Measurements from ENCODE around the gene DTNB.
"Not testable (repeated sequence)": the region's sequence is repeated elsewhere in the genome, so short reads cannot be mapped to it uniquely, and the experiment has no call there.

DTNB gene

GRCh38 chr2:25419678-25420242 is 253.6 kb downstream of the DTNB start:
- no peak for DNase-seq (ENCODE audit: low read depth in 2 of 2)

GRCh38 chr2:25418944-25419677 is 254.3 kb downstream of the DTNB start:
- no peak for DNase-seq (ENCODE audit: low read depth in 2 of 2)

GRCh38 chr2:25417715-25418369 is 255.5 kb downstream of the DTNB start:
- no peak for DNase-seq (ENCODE audit: low read depth in 2 of 2)

GRCh38 chr2:25416674-25417073 is 256.7 kb downstream of the DTNB start:
- DNase-seq (ENCODE audit: low read depth in 2 of 2), result no peak

DNA sequence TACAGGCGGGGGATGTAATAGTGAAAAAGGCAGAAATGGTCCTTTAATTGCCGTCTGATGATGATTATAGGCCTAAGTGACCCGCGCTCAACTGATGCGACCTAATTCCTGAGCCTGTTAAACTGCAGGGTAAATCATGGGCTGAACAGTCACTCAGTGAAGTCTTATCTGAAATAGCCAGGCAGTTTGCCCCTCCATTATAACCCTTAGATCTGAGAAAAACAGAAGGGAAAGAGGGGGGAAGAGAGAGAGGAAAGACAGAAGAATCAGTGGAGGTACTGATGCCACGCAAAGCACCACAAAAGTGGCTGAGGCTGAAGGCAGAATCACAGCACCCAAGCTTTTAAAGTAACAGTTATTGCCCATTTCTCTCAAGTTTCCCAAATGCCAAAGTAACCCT is 258.6 kb downstream of the DTNB start:
- DNase-seq (ENCODE audit: low read depth in 2 of 2), result no peak

DNA sequence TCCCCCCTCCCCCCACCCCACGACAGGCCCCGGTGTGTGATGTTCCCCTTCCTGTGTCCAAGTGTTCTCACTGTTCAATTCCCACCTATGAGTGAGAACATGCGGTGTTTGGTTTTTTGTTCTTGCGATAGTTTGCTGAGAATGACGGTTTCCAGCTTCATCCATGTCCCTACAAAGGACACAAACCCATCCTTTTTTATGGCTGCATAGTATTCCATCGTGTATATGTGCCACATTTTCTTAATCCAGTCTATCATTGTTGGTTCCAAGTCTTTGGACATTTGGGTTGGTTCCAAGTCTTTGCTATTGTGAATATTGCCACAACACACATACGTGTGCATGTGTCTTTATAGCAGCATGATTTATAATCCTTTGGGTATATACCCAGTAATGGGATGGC is 260.0 kb downstream of the DTNB start:
- not testable (repeated sequence) for DNase-seq (ENCODE audit: low read depth in 2 of 2)

GRCh38 chr2:25411753-25412152 is 261.6 kb downstream of the DTNB start:
- no peak for DNase-seq (ENCODE audit: low read depth in 2 of 2)

DNA sequence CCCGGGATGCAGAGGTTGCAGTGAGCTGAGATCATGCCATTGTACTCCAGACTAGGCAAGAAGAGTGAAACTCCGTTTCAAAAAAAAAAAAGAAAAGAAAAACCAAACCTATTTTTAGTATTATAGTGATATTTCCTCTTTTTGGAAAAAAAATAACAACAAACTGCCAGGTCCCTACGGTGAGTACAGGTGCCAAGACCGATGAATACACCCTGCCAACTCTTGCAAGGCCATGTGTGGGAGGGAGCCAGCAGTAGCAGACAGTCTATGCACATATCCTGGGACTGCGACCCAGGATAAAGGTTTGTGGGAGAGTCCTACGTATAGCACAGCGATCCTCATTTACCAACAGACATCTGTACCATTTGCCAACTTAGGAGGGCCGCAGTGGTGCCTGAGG is 262.1 kb downstream of the DTNB start:
- DNase-seq (ENCODE audit: low read depth in 2 of 2), result no peak

- DNase-seq (ENCODE audit: low read depth in 2 of 2), result no peak
These were observed 263.0 kb downstream of the DTNB start for GRCh38 chr2:25410370-25410769.

DNA sequence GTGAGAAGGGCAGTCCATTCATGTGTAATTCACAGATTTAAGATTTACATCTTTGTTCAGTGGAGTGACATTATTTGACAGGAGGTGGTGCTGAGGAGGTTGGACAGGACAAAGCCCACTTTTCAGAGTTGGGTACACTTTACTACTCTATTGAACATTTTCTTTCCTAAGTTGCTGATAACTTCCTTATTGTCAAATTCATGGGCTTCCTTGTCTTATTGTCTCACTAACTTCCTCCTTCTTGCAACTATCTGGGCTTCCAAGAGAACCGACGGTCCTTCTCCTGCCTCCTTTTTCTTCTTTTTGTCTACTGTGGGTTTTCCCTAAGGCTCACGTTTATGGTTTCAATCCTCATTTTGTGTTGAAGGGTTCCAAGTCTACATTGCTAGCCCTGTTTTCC is 263.9 kb downstream of the DTNB start:
- no peak for DNase-seq (ENCODE audit: low read depth in 2 of 2)

DNA sequence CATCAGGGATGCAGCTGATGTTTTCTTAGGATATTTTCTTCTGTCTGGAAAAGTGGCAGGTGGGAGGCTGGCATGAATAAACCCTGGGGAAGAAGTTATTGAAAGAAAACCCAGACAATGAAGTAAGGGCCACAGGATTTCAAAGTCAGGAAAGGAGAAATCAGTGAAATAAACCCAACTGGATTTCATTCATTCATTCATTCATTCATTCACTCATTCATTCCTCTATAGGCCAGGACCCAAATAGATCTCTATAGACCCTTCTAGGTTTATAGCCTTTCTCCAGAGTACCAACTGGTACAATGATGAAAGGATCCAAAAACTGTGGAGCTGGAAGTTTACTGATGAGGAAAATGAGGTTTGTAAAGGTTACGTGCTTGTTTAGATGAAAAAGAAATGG is 264.3 kb downstream of the DTNB start:
- DNase-seq (ENCODE audit: low read depth in 2 of 2), result no peak

GRCh38 chr2:25405611-25406295 is 267.6 kb downstream of the DTNB start:
- no peak for DNase-seq (ENCODE audit: low read depth in 2 of 2)

DNA sequence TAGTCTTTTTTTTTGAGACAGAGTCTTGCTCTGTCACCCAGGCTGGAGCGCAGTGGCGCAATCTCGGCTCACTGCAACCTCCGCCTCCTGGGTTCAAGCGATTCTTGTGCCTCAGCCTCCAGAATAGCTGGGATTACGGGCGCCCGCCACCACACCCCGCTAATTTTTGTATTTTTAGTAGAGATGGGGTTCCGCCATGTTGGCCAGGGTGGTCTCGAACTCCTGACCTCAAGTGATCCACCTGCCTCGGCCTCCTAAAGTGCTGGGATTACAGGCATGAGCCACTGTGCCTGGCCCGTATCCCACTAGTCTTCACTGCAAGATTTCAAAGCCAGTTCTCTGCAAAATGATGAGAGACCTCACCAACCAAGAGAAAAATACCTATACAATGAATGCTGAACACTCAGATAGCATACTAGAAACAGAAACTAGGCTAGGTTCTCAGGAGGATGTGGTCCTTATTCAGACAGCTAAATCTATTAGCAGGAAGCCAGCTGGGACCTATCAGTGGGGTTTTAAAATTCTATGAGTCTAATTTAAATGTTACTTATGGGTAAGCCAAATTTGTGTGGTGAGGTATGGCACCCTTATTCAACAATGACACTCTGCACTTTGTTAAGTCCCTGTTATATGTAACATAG is 270.1 kb downstream of the DTNB start:
- not testable (repeated sequence) for DNase-seq (ENCODE audit: low read depth in 2 of 2)

GRCh38 chr2:25402477-25402876 is 270.9 kb downstream of the DTNB start:
- no peak for DNase-seq (ENCODE audit: low read depth in 2 of 2)

DNA sequence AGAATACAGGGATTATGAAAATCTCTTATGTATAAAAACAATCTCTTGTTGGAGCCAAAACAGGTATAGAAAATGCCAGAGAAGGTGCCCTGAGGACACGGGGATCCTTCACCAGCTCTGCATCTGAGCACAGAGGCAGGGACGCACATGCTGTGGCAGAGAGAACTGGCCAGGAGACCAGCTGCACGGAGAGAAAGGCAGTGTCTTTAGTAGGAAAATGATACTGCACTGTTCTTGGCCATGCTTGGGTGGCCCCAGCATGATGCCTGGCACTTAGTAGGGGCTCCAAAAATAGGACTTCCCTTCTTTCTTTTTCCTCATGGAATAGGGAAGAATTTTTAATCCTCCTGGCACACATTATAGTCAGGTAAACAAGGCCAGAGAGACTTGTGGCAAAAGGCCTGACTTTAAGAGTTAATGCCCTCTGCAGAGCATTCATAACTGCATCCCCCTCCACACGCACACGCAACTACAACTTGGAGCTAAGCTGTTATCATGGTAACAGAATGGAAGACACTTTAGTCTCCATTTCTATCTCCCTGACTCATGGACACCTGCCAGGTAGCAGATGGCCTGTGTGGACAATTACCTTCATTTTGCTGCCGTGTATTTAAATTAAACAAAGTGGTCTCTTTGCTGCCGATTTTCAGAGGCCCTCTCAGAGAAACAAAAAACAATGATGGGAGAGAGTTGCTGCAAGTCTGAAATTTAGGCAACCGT is 271.9 kb downstream of the DTNB start:
- no peak for DNase-seq (ENCODE audit: low read depth in 2 of 2)

DNA sequence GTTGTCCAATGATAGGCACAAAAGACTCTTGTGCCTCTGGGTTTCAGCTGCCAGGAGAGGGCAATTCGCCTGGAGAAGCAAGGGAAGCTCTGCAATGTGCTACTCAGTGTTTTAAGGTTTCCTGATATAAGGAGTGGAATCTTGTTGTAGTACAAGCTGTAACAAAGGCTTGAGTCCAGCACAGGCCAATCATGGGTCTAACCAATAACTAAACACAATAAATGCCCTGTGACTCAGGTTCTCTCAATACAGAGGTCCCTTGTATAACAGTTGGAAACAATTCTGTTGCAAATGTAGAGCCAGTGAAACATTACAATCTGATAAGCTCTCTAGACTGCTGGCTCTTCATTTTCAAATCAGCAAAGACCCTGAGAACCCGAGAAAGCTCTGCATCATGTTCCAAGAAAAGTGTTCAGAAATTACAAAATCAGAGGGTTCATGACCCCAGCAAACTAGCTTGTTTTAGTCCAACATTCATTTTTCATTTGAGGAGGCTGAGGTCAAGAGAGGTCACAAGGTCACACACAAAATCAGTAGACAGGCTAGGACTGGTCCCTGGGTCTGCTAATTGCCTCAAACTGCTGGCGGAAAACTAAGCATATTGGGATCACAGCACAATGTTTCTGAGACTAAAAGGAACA is 272.7 kb downstream of the DTNB start:
- DNase-seq (ENCODE audit: low read depth in 2 of 2), result no peak

- no peak for DNase-seq (ENCODE audit: low read depth in 2 of 2)
These were observed 273.2 kb downstream of the DTNB start for GRCh38 chr2:25400169-25400568.

DNA sequence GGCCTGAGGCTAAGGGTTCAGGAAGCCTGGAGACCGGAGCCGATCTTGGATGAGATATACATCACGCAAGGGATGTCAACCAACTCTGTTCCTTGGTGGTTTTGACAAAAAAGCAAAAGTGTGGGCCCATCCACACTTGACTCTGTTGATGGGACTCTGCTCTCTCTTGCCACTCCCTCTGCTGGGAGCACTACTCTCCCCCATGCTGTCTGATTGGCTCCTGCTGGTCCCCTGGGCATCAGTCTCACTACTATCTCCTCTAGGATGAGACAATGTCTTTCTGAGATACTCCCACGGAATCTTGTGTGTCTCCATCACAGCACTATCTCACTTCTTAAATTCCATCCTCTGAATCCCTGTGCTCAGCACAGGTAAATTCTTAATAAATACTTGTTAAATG is 274.8 kb downstream of the DTNB start:
- no peak for DNase-seq (ENCODE audit: low read depth in 2 of 2)

DNA sequence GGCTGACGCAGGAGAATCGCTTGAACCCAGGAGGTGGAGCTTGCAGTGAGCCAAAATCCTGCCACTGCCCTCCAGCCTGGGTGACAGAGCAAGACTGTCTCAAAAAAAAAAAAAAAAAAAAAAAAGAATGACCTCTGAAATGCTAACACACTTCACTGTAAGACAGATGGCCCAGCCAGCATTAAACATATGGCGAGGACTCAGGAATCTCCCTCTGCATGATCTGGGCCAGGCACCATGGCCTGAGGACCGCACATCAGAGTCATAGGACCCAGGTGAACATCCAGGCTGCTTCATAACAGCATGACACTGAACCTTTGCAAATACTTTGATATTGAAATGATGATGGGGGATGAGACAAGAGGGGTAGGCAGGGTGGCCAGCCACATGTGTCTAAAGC is 275.6 kb downstream of the DTNB start:
- DNase-seq (ENCODE audit: low read depth in 2 of 2), result no peak

GRCh38 chr2:25389161-25389560 is 284.2 kb downstream of the DTNB start:
- DNase-seq (ENCODE audit: low read depth in 2 of 2), result no peak

DNA sequence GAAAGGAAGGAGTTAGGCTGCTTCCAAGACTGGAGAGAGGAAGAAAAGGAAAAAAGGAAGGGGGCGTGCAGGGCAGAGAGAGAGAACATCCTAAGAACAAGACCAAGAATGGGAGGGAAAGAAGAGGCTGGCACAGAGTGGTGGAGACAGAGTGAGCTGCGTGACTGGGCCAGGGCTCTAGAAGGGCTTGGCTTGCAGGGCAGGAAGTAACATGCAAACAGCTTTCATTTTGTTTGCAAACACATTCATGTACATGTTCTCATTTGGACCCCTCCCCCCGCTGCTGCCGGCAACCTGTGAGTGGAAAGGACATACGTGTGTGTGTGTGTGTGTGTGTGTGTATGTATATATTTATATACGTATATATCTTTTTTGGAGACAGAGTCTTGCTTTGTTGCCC is 284.9 kb downstream of the DTNB start:
- DNase-seq (ENCODE audit: low read depth in 2 of 2), result no peak

Measured in stimulated activated CD4-positive, alpha-beta T cell treated with anti-CD3 and anti-CD28 coated beads, Interleukin-1b, Interleukin-23, amount 100 ng/mL, for 1 hour (primary cell).